Endothelial cell of umbilical vein (primary cell): Measurements from ENCODE around the gene GTF3C1. TPM values are rescaled to one million over a fixed set of nuclear protein-coding genes. Genes with fewer than 3 reads are reported as not detected.

Source experiments
- BruUV-seq: library from RNA; stranded (reverse); fragments of 400-500 nt; replicated peaks from 2 replicates; lab custom pipeline; 2021; lab: Mats Ljungman, UMichigan
- CTCF ChIA-PET: fragments of 300-600, 350-600 bp; sonication (Branson Sonifier 250); formaldehyde crosslinking; loops from one replicate; lab custom pipeline; 2021; ENCODE audit warnings: antibody characterized with exemption, inconsistent platforms; lab: Charles Lee
- POLR2A ChIA-PET: fragments of 300-600, 350-600 bp; sonication (Branson Sonifier 250); formaldehyde crosslinking; loops from one replicate; lab custom pipeline; 2021; ENCODE audit warnings: antibody characterized with exemption, inconsistent platforms; lab: Charles Lee
- DNase-seq: peaks from one replicate; pipeline ENCODE4 v3.0.0-alpha.2; 2011; ENCODE audit warnings: low read depth, low spot score
- FAIRE-seq: peaks from 2 replicates; lab custom pipeline; 2011; peaks lifted over from hg19 to GRCh38; lab: Jason Lieb, UNC
- H2AFZ ChIP-seq: 2 replicates; pipeline ENCODE4 v1.6.0; 2012; ENCODE audit warnings: low read depth, low read length, control low read depth, inconsistent platforms
- H3K27ac ChIP-seq: 2 replicates; pipeline ENCODE4 v1.5.1; 2011; ENCODE audit warnings: low read depth, mild to moderate bottlenecking, control low read depth, low read length, moderate library complexity; ENCODE audit not compliant: insufficient read depth
- H3K27me3 ChIP-seq, 2 experiments: 2 replicates each; pipeline versions ENCODE4 v1.6.0 to v1.6.1; 2011; ENCODE audit warnings: low read length in 2 of 2, mixed read lengths in 1 of 2; ENCODE audit not compliant: control insufficient read depth in 2 of 2, insufficient read depth in 2 of 2
- H3K36me3 ChIP-seq, 2 experiments: 2 replicates in 1 of 2; 3 replicates in 1 of 2; pipeline ENCODE4 v1.5.1; 2011; ENCODE audit warnings: low read length in 2 of 2, mild to moderate bottlenecking in 1 of 2, moderate library complexity in 1 of 2; ENCODE audit not compliant: control insufficient read depth in 2 of 2, insufficient read depth in 2 of 2; ENCODE audit errors: extremely low read depth in 1 of 2
- H3K4me1 ChIP-seq: 3 replicates; pipeline ENCODE4 v1.5.1; 2011; ENCODE audit warnings: mild to moderate bottlenecking, low read length; ENCODE audit not compliant: control insufficient read depth, insufficient read depth; ENCODE audit errors: extremely low read depth
- H3K4me2 ChIP-seq: 2 replicates; pipeline ENCODE4 v1.6.1; 2011; ENCODE audit warnings: low read length, control low read depth, mixed read lengths; ENCODE audit not compliant: insufficient read depth
- H3K4me3 ChIP-seq, 3 experiments: fragments of 200-600 bp in 1 of 3; sonication (generic), shearing (Covaris generic) in 1 of 3; replicated peaks in 1 of 3; 2 replicates each; pipeline ENCODE4 v1.5.1; 2011 to 2016; ENCODE audit warnings: control low read depth in 3 of 3, low read length in 3 of 3, mild to moderate bottlenecking in 2 of 3, inconsistent platforms in 1 of 3, low read depth in 1 of 3, moderate library complexity in 1 of 3; ENCODE audit not compliant: insufficient read depth in 1 of 3
- H3K79me2 ChIP-seq: 2 replicates; pipeline ENCODE4 v1.6.0; 2012; ENCODE audit warnings: low read length, inconsistent platforms; ENCODE audit not compliant: control insufficient read depth, insufficient read depth
- H3K9ac ChIP-seq: replicated peaks from 2 replicates; pipeline ENCODE3; 2011; ENCODE audit warnings: low read length, control low read depth; ENCODE audit not compliant: insufficient read depth; ENCODE audit errors: extremely low read depth
- H3K9me1 ChIP-seq: replicated peaks from 3 replicates; pipeline ENCODE4 v1.6.0; 2011; ENCODE audit warnings: mild to moderate bottlenecking, low read length; ENCODE audit not compliant: control insufficient read depth, insufficient read depth; ENCODE audit errors: extremely low read depth
- H3K9me3 ChIP-seq: replicated peaks from 2 replicates; pipeline ENCODE4 v1.5.1; 2012; ENCODE audit warnings: low read length, inconsistent platforms; ENCODE audit not compliant: control insufficient read depth, insufficient read depth
- H4K20me1 ChIP-seq: replicated peaks from 2 replicates; pipeline ENCODE3; 2011; ENCODE audit warnings: mild to moderate bottlenecking, low read length; ENCODE audit not compliant: control insufficient read depth, insufficient read depth; ENCODE audit errors: extremely low read depth
- EZH2 ChIP-seq: IDR thresholded peaks from 2 replicates; pipeline ENCODE4 v1.6.1; 2012; ENCODE audit warnings: borderline replicate concordance, low read depth, mild to moderate bottlenecking, moderate library complexity, low read length, inconsistent platforms; ENCODE audit not compliant: severe bottlenecking
- FOS ChIP-seq: IDR thresholded peaks from 2 replicates; pipeline ENCODE4 v1.6.1; 2011; ENCODE audit warnings: mild to moderate bottlenecking, low read length, moderate library complexity, borderline replicate concordance; ENCODE audit not compliant: insufficient read depth
- GATA2 ChIP-seq: IDR thresholded peaks from 2 replicates; pipeline ENCODE4 v1.7.0; 2011; ENCODE audit warnings: low read depth, mild to moderate bottlenecking, moderate library complexity, mixed read lengths, low read length; ENCODE audit not compliant: insufficient read length, insufficient read depth
- JUN ChIP-seq: IDR thresholded peaks from 2 replicates; pipeline ENCODE4 v1.6.1; 2011; ENCODE audit warnings: borderline replicate concordance, low read depth; ENCODE audit not compliant: insufficient read length, insufficient read depth
- MAX ChIP-seq: IDR thresholded peaks from 2 replicates; pipeline ENCODE4 v1.6.1; 2011; ENCODE audit not compliant: insufficient read depth, insufficient read length
- MYC ChIP-seq: IDR thresholded peaks from one replicate; pipeline ENCODE4 v1.6.1; 2011; ENCODE audit warnings: mild to moderate bottlenecking, low read depth, low read length
- POLR2A ChIP-seq: IDR thresholded peaks from 2 replicates; pipeline ENCODE4 v1.6.1; 2012; ENCODE audit warnings: low read depth, mild to moderate bottlenecking, control low read depth, low read length
- POLR2AphosphoS5 ChIP-seq: IDR thresholded peaks from 2 replicates; pipeline ENCODE4 v1.6.1; 2012; ENCODE audit warnings: low read depth, mild to moderate bottlenecking, control low read depth, low read length, moderate library complexity; ENCODE audit not compliant: insufficient read depth
- dilution Hi-C: fragments of 300-500 bp; cut with MboI; formaldehyde crosslinking; loops from one replicate; pipeline ENCODE4 v1.15.0; 2019; ENCODE audit warnings: low sequenced_read_pairs; ENCODE audit not compliant: extremely low pct_ligation_motif_present
- intact Hi-C: fragments of 100-400 bp; cut with micrococcal nuclease; formaldehyde crosslinking; loops from one replicate; pipeline ENCODE4 v1.10.0; 2022
- polyA plus RNA-seq, 4 experiments: library from polyadenylated mRNA; depleted of rRNA in 3 of 4; stranded (reverse) in 3 of 4; unstranded in 1 of 4; fragments of >200 nt; gene quantifications; 2 replicates each; pipeline versions ENCODE4 v1.2.1 to v1.2.3, GENCODE V29; 2011 to 2012; ENCODE audit warnings: missing spikeins in 1 of 4
- total RNA-seq: library from RNA; stranded (reverse); gene quantifications from 2 replicates; pipeline ENCODE4 v1.2.3, GENCODE V29; 2021
- TF ChIP-seq, protein P1 (sequence below), 2 donors: IDR thresholded peaks; 1 replicate in 1 of 2; 2 replicates in 1 of 2; pipeline ENCODE4 v1.5.1; 2011; ENCODE audit warnings: low read length in 2 of 2, mild to moderate bottlenecking in 2 of 2, moderate library complexity in 2 of 2, control low read depth in 1 of 2, inconsistent platforms in 1 of 2, low read depth in 1 of 2; ENCODE audit not compliant: insufficient read depth in 1 of 2; ENCODE audit errors: extremely low read depth in 1 of 2

The GTF3C1 gene
- total and polyA plus RNA-seq, 2 donors (not counting 3 experiments of a cell fraction or from before 2014, with no cell fraction given) = 58.1 to 86.1 TPM

DNA sequence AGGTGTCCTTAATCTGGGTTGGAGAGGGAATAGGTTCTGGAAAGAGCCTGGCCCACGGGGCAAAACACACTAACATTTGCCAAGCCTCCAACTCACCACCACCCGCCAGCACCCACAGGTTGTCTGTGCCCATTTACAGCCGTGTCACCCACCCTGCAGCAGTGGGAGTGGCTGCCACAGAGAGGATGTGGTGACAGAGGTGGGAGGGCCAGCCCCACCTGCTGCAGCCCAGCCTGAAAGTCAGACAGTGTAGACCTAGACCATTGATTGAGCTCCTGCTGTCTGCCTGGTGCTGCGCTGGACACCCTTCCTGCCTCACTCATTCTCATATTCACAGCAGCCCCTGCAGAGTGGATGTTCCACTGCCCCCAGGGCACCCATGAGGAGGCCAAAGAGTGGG, 103.0 kb downstream of the GTF3C1 start:
- H3K9ac ChIP-seq = no peak overlapping the region
- no peaks in the 10 kb centered on the region for H4K20me1 ChIP-seq
- dilution Hi-C loops = no loop called here
- POLR2A ChIA-PET = no interaction called here
- no peak overlapping the region for H2AFZ ChIP-seq
- FAIRE-seq = no peak
- no peak overlapping the region for H3K4me2 ChIP-seq
- no peaks in the 10 kb centered on the region for H3K79me2 ChIP-seq
- no TSS peak for BruUV-seq
- no peaks in the 10 kb centered on the region for H3K36me3 ChIP-seq
- H3K9me1 ChIP-seq = no peaks in the 10 kb centered on the region
- H3K9me3 ChIP-seq = no peaks in the 10 kb centered on the region
- no peak overlapping the region for H3K4me3 ChIP-seq
- H3K4me1 ChIP-seq = peaks cover 15% of the 10 kb centered on the region
- TF ChIP-seq EZH2 = no peak
- TF ChIP-seq GATA2 = no peak
- TF ChIP-seq POLR2A = no peak
- TF ChIP-seq MAX = no peak
- no peak for TF ChIP-seq FOS
- no peak for TF ChIP-seq MYC
- TF ChIP-seq POLR2AphosphoS5 = no peak
- TF ChIP-seq, protein P1, sequence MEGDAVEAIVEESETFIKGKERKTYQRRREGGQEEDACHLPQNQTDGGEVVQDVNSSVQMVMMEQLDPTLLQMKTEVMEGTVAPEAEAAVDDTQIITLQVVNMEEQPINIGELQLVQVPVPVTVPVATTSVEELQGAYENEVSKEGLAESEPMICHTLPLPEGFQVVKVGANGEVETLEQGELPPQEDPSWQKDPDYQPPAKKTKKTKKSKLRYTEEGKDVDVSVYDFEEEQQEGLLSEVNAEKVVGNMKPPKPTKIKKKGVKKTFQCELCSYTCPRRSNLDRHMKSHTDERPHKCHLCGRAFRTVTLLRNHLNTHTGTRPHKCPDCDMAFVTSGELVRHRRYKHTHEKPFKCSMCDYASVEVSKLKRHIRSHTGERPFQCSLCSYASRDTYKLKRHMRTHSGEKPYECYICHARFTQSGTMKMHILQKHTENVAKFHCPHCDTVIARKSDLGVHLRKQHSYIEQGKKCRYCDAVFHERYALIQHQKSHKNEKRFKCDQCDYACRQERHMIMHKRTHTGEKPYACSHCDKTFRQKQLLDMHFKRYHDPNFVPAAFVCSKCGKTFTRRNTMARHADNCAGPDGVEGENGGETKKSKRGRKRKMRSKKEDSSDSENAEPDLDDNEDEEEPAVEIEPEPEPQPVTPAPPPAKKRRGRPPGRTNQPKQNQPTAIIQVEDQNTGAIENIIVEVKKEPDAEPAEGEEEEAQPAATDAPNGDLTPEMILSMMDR (IDR thresholded peaks at IDR 0.05; ENCODE audit: extremely low read depth in 1 of 2, insufficient read depth in 1 of 2, low read depth in 1 of 2, low read length in 2 of 2) = no peak
- no peak for TF ChIP-seq JUN
- H3K27ac ChIP-seq = no peak overlapping the region
- intact Hi-C loops = no loop called here
- CTCF ChIA-PET = interaction anchor here (0.8 to 1.0 kb wide), 3 partner anchors 8 to 268 kb away, joined by 3 read pairs; no protein-coding TSS in a partner anchor
- DNase-seq = no peak
- H3K27me3 ChIP-seq = no peaks in the 10 kb centered on the region
